HCT116 (cell line): ENCODE results near the gene SOD3. TPM values are rescaled to one million over a fixed set of nuclear protein-coding genes. Genes with fewer than 3 reads are reported as not detected.
A peak's percentile ranks its signal among the peaks of the same experiment; 100 is the strongest.

ENCODE experiments used
- ATAC-seq: fragments of 200-7000 bp; cut with Tn5 transposase; 2 replicates; pipeline ENCODE4 v1.9.1; 2020; ENCODE audit warnings: mild to moderate bottlenecking, moderate library complexity
- BruUV-seq: library from RNA; stranded (reverse); fragments of 400-500 nt; replicated peaks from 2 replicates; lab custom pipeline; 2021; lab: Mats Ljungman, UMichigan
- CTCF ChIA-PET: fragments of 300-600 bp; sonication (Branson Sonifier 250); formaldehyde crosslinking; loops from one replicate; lab custom pipeline; 2021; ENCODE audit warnings: antibody characterized with exemption; lab: Charles Lee
- POLR2A ChIA-PET: fragments of 300-600, 350-600 bp; sonication (Branson Sonifier 250); formaldehyde crosslinking; loops from one replicate; lab custom pipeline; 2021; ENCODE audit warnings: antibody characterized with exemption; lab: Charles Lee
- RAD21 ChIA-PET, 2 experiments: fragments of 300-600 bp; sonication (Branson Sonifier 250); formaldehyde crosslinking; loops; one replicate each; lab custom pipeline; 2023; ENCODE audit warnings: low total read pairs in 2 of 2; ENCODE audit not compliant: uncharacterized antibody in 2 of 2, unreplicated experiment in 2 of 2, low non-redundant PET in 1 of 2; lab: Charles Lee
- DNase-seq: peaks from one replicate; pipeline ENCODE4 v3.0.0-alpha.2; 2010; ENCODE audit warnings: low read depth, low spot score
- H2AFZ ChIP-seq: fragments of 200-600 bp; shearing (Covaris generic), sonication (generic); 2 replicates; pipeline ENCODE4 v1.6.1; 2017; ENCODE audit warnings: low read depth, mixed run types, mixed read lengths, antibody characterized with exemption, low read length; ENCODE audit not compliant: poor library complexity, severe bottlenecking
- H3K27ac ChIP-seq: 2 replicates; pipeline ENCODE4 v1.5.1; 2012; ENCODE audit warnings: low read depth, low read length
- H3K27me3 ChIP-seq: fragments of 200-600 bp; sonication (generic); 2 replicates; pipeline ENCODE4 v1.6.1; 2016; ENCODE audit warnings: mixed run types, low read length, mixed read lengths; ENCODE audit not compliant: insufficient read depth
- H3K36me3 ChIP-seq, 2 experiments: fragments of 200-500 bp in 1 of 2; fragments of 200-600 bp in 1 of 2; sonication (Bioruptor generic) in 1 of 2; sonication (generic) in 1 of 2; 2 replicates each; pipeline versions ENCODE4 v1.5.1 to v1.6.1; 2014 to 2016; ENCODE audit warnings: low read length in 2 of 2, inconsistent platforms in 1 of 2, mixed read lengths in 1 of 2, mixed run types in 1 of 2; ENCODE audit not compliant: insufficient read depth in 2 of 2, control insufficient read depth in 1 of 2
- H3K4me1 ChIP-seq, 2 experiments: fragments of 200-600 bp in 1 of 2; sonication (generic) in 1 of 2; 2 replicates each; pipeline versions ENCODE4 v1.5.1 to v1.6.1; 2012 to 2017; ENCODE audit warnings: low read length in 2 of 2, inconsistent platforms in 1 of 2, mild to moderate bottlenecking in 1 of 2, mixed read lengths in 1 of 2, mixed run types in 1 of 2, moderate library complexity in 1 of 2; ENCODE audit not compliant: insufficient read depth in 2 of 2, control insufficient read depth in 1 of 2
- H3K4me2 ChIP-seq: fragments of 200-600 bp; sonication (generic); 2 replicates; pipeline ENCODE4 v1.6.1; 2017; ENCODE audit warnings: mixed run types, low read length, mixed read lengths
- H3K4me3 ChIP-seq, 2 experiments: fragments of 200-600 bp in 1 of 2; sonication (generic) in 1 of 2; replicated peaks in 1 of 2; 2 replicates each; pipeline ENCODE4 v1.5.1; 2011 to 2016; ENCODE audit warnings: low read length in 2 of 2, control low read depth in 1 of 2, low read depth in 1 of 2, mild to moderate bottlenecking in 1 of 2, mixed read lengths in 1 of 2, mixed run types in 1 of 2
- H3K79me2 ChIP-seq: fragments of 200-600 bp; sonication (generic); 2 replicates; pipeline ENCODE4 v1.6.1; 2017; ENCODE audit warnings: mild to moderate bottlenecking, mixed run types, low read length, moderate library complexity, mixed read lengths; ENCODE audit not compliant: insufficient read depth
- H3K9ac ChIP-seq: fragments of 200-600 bp; sonication (generic); 2 replicates; pipeline ENCODE4 v1.6.1; 2016; ENCODE audit warnings: low read length, mixed read lengths
- H3K9me2 ChIP-seq: fragments of 200-600 bp; sonication (generic), shearing (Covaris generic); 2 replicates; pipeline ENCODE4 v1.6.1; 2017; ENCODE audit warnings: mixed run types, mild to moderate bottlenecking, moderate library complexity; ENCODE audit not compliant: insufficient read depth
- H3K9me3 ChIP-seq, 2 experiments: fragments of 200-500 bp in 1 of 2; fragments of 200-600 bp in 1 of 2; sonication (Bioruptor generic) in 1 of 2; sonication (generic) in 1 of 2; 2 replicates each; pipeline ENCODE4 v1.6.1; 2014 to 2017; ENCODE audit warnings: low read length in 2 of 2, mixed read lengths in 2 of 2, inconsistent platforms in 1 of 2, low read depth in 1 of 2, mild to moderate bottlenecking in 1 of 2, mixed run types in 1 of 2, moderate library complexity in 1 of 2; ENCODE audit not compliant: control insufficient read depth in 1 of 2, insufficient read depth in 1 of 2
- H4K20me1 ChIP-seq: fragments of 200-600 bp; sonication (generic), shearing (Covaris generic); 2 replicates; pipeline ENCODE4 v1.6.1; 2017; ENCODE audit warnings: mixed run types, mild to moderate bottlenecking, moderate library complexity; ENCODE audit not compliant: insufficient read depth
- CBX3 ChIP-seq: IDR thresholded peaks from 2 replicates; pipeline ENCODE4 v1.6.1; 2012; ENCODE audit warnings: low read depth
- FOSL1 ChIP-seq: IDR thresholded peaks from 2 replicates; pipeline ENCODE4 v1.6.1; 2012; ENCODE audit warnings: low read depth
- JUND ChIP-seq: IDR thresholded peaks from 2 replicates; pipeline ENCODE4 v1.6.1; 2012
- MAX ChIP-seq: IDR thresholded peaks from 2 replicates; pipeline ENCODE4 v1.6.1; 2012
- RAD21 ChIP-seq: IDR thresholded peaks from 2 replicates; pipeline ENCODE4 v1.6.1; 2012; ENCODE audit warnings: low read depth, mild to moderate bottlenecking
- SP1 ChIP-seq: IDR thresholded peaks from 2 replicates; pipeline ENCODE4 v1.6.1; 2012; ENCODE audit warnings: low read depth
- intact Hi-C: fragments of 100-400 bp; cut with micrococcal nuclease; formaldehyde crosslinking; loops from 2 replicates; pipeline ENCODE4 v1.10.0; 2022
- total RNA-seq: library from RNA; stranded (reverse); gene quantifications from one replicate; pipeline ENCODE4 v1.2.1, GENCODE V29; 2021; ENCODE audit not compliant: unreplicated experiment

The SOD3 gene
- total RNA-seq, 1 experiment from 2014 or later = 0.25 TPM

GRCh38 chr4:24769571-24769970, 25.8 kb upstream of the SOD3 start:
- Histone ChIP-seq H3K4me2 (peak overlapping the region; percentile 47; the same call in 1 of the 2 replicates), H3K4me1 (peaks cover 0 to 14% of the 10 kb centered on the region in 2 experiments; a peak in 2 of 4 replicates), H3K4me3 (no peak overlapping the region)
- intact Hi-C loops = no loop called here
- no TSS peak for BruUV-seq
- no peak for DNase-seq
- CTCF ChIA-PET = no interaction called here
- POLR2A ChIA-PET = no interaction called here
- TF ChIP-seq CBX3 (no peak), SP1 (no peak)
- TF ChIP-seq, all 23 proteins: peak for 0
- RAD21 ChIA-PET = interaction anchor here in 1 of 2 experiments (0.6 kb wide), 1 partner anchor 607 kb away, joined by 3 read pairs; the partner anchor contains the start of gene ANAPC4
- H3K27ac ChIP-seq = no peak overlapping the region
- H4K20me1 ChIP-seq = no peaks in the 10 kb centered on the region
- no peaks in the 10 kb centered on the region for H3K36me3 ChIP-seq
- H3K79me2 ChIP-seq = no peaks in the 10 kb centered on the region
- no peak for ATAC-seq
- no peaks in the 10 kb centered on the region for H3K27me3 ChIP-seq
- H3K9me2 ChIP-seq = no peaks in the 10 kb centered on the region
- no peak overlapping the region for H3K9ac ChIP-seq
- H2AFZ ChIP-seq = no peak overlapping the region
- H3K9me3 ChIP-seq = no peaks in the 10 kb centered on the region

- peak overlapping the region; percentile 47 for H3K4me2 ChIP-seq
- no peaks in the 10 kb centered on the region for H3K9me2 ChIP-seq
- intact Hi-C loops = no loop called here
- no peaks in the 10 kb centered on the region for H3K79me2 ChIP-seq
- H3K36me3 ChIP-seq = no peaks in the 10 kb centered on the region
- TF ChIP-seq FOSL1 (peak; percentile 85), RAD21 (no peak), SP1 (peak; percentile 47), MAX (peak; percentile 76), JUND (peak; percentile 74)
- H3K27me3 ChIP-seq = no peaks in the 10 kb centered on the region
- H3K4me1 ChIP-seq = peaks cover 0 to 14% of the 10 kb centered on the region in 2 experiments; a peak in 2 of 4 replicates
- H3K9me3 ChIP-seq = no peaks in the 10 kb centered on the region
- RAD21 ChIA-PET = interaction anchor here in 1 of 2 experiments (0.6 kb wide), 1 partner anchor 607 kb away, joined by 3 read pairs; the partner anchor contains the start of gene ANAPC4
- ATAC-seq (0 out of 2 replicates have a peak, but pooled peaks have one; percentile 52), DNase-seq (peak; percentile 33)
- POLR2A ChIA-PET = no interaction called here
- H3K9ac ChIP-seq = no peak overlapping the region
- CTCF ChIA-PET = no interaction called here
- H3K4me3 ChIP-seq = no peak overlapping the region
- no peak overlapping the region for H3K27ac ChIP-seq
- H2AFZ ChIP-seq = no peak overlapping the region
- no peaks in the 10 kb centered on the region for H4K20me1 ChIP-seq
- no TSS peak for BruUV-seq
These were observed 25.3 kb upstream of the SOD3 start for GRCh38 chr4:24770032-24770584.
